ENCODE measurements around the gene EN1.

DNA sequence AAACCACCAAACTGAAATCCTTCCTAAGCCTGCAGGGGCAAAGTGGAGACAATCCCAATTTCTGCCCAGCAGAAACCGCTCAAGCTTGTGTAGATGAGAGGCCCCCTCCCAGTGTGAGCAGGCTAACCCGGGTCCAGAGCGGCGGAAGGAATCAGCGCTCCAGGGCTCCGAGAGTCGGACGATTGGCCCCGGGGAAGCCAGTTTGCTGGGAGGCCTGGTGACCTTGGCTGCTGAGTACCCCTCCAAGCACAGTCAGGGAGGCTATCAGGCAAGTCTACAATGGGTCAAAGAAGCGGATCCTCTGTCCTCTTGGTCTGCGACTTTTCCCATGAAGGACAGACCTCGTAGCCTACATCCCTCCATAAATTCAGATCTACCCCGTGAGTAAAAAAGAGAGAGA, 16.8 kb upstream of the EN1 start:
- TF ChIP-seq, protein P1, sequence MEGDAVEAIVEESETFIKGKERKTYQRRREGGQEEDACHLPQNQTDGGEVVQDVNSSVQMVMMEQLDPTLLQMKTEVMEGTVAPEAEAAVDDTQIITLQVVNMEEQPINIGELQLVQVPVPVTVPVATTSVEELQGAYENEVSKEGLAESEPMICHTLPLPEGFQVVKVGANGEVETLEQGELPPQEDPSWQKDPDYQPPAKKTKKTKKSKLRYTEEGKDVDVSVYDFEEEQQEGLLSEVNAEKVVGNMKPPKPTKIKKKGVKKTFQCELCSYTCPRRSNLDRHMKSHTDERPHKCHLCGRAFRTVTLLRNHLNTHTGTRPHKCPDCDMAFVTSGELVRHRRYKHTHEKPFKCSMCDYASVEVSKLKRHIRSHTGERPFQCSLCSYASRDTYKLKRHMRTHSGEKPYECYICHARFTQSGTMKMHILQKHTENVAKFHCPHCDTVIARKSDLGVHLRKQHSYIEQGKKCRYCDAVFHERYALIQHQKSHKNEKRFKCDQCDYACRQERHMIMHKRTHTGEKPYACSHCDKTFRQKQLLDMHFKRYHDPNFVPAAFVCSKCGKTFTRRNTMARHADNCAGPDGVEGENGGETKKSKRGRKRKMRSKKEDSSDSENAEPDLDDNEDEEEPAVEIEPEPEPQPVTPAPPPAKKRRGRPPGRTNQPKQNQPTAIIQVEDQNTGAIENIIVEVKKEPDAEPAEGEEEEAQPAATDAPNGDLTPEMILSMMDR (IDR thresholded peaks at IDR 0.05) = no peak
- no peak for TF ChIP-seq POLR2A (IDR thresholded peaks at IDR 0.05)
- TF ChIP-seq POLR2AphosphoS5 (IDR thresholded peaks at IDR 0.05) = no peak
- TF ChIP-seq EP300 (IDR thresholded peaks at IDR 0.05) = no peak
